Diencephalon (tissue), 1 donor: ENCODE results near the gene ABR. TPM values are rescaled to one million over a fixed set of nuclear protein-coding genes. Genes with fewer than 3 reads are reported as not detected.

Source experiments
- small RNA-seq: library from RNA; depleted of rRNA; stranded (forward); fragments of <200 nt; gene quantifications from one replicate; pipeline ENCODE3, GENCODE V24; 2014
- total RNA-seq: library from RNA; depleted of rRNA; stranded (reverse); fragments of >200 nt; gene quantifications from one replicate; pipeline ENCODE4 v1.2.3, GENCODE V29; 2014

Gene ABR
- 201 TPM for total RNA-seq

DNA sequence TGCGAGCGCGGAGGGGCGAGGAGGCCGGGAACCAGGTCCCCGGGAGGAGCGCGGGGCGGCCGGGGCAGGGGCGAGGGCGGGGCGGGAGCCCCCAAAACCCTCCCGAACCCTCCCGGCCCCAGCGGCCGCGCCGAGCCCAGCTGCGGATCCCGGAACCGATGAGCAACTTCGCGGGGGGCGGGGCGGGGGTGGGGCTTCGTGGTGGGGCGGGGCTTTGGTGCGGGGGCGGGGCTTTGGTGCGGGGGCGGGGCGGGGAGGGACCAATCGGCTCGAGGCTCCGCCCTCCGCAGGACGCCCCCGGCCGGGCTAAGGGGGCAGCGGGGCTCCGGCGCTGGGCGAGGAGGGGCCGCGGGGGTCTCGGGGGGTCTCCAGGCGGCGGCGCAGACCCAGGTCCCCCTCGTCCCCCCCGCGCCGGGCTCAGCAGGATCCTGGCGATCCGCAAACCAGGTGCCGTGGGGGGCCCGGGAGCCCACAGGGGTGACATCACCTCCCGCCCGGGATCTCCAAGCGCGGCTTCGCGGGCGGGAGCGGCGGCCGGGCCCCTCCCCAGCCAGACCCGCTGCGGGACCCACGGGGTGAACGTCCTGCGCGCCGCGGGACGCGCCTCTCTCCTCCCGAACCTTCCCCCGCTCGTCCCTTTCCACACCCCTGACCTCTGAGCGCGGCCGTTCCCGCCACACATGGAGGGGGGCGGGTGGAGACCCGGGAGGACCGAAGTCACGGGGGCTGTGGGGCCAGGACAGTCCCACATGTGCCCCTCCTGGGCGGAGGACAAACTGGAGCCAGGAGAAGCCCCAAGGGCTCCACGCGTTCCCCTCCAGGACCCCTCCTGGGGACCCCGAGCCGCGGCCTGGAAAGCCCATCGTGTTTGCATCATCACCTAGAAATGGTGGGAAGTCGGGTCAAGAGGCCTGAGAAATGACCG, at the start of gene ABR:
TSS of gene ABR (minus strand) at position 164 of the 925 bp plus-strand sequence. CDS start 254 bp downstream, outside the sequence.

DNA sequence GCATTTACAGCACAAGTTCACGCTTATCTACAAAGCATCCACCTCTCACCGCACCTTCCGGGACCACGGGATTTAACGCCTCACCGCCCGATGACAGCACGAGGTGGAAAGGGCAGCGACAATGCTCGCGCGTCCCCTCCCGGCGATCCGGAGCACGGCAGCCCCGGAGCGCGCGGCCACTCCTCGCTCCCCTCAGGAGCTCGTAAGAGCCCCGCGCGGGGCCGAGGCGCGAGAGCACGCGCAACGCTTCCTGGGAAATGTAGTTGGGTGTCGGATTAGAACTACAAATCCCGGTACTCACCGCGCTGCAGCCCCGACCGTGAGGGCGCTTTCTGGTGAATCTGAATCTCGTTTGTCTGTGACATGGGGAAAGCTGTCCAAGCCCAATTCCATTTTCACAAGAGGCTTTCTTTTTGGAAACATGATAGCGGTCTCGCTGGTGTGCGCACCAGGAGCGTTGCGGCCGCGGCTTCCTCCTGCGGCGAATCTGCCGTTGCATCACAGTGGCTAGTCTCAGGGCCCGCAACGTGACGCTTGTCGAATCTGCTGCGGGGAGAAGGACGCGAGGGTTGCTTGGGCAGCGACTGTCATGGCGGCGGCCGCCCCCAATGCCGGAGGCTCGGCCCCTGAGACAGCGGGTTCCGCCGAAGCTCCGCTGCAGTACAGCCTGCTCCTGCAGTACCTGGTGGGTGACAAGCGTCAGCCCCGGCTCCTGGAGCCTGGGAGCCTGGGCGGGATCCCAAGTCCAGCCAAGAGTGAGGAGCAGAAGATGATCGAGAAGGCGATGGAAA, 183.0 kb downstream of the ABR start, which contains the start of gene TIMM22:
TSS of gene TIMM22 (plus strand) at position 576 of the 791 bp plus-strand sequence. CDS start at position 590, 14 bp downstream.

DNA sequence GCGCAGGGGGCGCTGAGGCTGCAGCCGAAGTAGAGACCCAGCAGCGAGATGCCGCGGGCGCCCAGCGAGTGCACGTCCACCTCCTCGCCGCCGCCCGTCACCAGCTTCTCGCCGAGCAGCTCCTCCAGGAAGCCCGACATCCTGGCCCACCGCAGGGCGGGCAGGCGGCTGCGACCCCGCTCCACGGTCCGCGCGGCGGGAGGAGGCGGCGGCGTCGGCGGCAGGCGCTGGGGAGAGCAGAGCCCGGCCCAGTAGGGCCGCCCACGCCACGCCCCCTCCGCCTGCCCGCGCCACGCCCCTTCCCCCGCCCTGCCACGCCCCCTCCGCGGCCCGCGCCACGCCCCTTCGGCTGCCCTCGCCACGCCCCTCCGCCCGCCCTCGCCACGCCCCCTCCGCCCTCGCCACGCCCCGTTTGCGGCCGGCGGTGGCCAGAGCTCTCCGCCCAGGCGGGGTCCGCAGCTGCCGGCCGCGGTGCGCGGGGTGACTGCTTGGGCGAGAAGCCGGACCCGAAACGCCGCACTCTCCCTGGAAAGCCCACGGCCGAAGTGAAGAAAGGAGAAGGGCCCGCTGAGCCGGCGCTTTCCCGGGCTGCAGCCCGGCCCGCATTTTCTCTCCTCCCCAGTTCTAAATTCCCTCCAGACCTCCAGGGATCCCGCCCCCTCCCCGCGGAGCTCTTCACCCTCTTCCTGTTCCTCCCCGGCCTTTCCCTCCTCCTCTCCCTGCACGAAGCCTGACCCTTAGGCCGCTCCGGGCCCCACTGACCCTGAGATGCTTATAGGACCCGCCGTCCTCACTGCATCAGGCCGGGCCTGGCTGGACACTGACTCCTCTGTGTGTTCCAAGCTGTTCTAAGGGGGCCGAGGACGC, 200.0 kb downstream of the ABR start, which contains the start of gene NXN:
TSS of gene NXN (minus strand) at position 238 of the 867 bp plus-strand sequence.

Small RNAs within 50 kb of the gene (small RNA-seq; reads per million reads assigned to genes)
- gene AC016292.2 (not detected), gene MIR3183 (0.13 reads per million), gene RF00017 (not detected)

Other genes starting within 250 kb of the ABR start
- 20.8 TPM for gene NXN, start 200.2 kb downstream of the ABR start, total RNA-seq
- 14.8 TPM for gene TIMM22, start 182.9 kb downstream of the ABR start, total RNA-seq
- 0.46 TPM for gene BHLHA9, start 90.5 kb upstream of the ABR start, total RNA-seq
- not detected for gene TRARG1, start 99.7 kb upstream of the ABR start, total RNA-seq
- gene YWHAE, start 220.2 kb upstream of the ABR start, total RNA-seq: 682 TPM